Adrenal gland (tissue), 12 donors: ENCODE data around the gene RELN. TPM values are rescaled to one million over a fixed set of nuclear protein-coding genes. Genes with fewer than 3 reads are reported as not detected.

ENCODE experiments used
- DNase-seq, 7 donors: peaks; one replicate each; pipeline ENCODE4 v3.0.0-alpha.2; 2019 to 2020
- H3K27ac ChIP-seq, 5 donors: fragments of 200-600 bp; sonication (generic) in 4 of 5; 1 replicate in 3 of 5; 2 replicates in 2 of 5; pipeline versions ENCODE4 v1.5.1 to v1.8.0; 2016 to 2020; ENCODE audit warnings: mild to moderate bottlenecking in 1 of 5
- H3K27me3 ChIP-seq: fragments of 200-600 bp; 2 replicates; pipeline ENCODE4 v1.8.0; 2021
- H3K36me3 ChIP-seq, 2 donors: fragments of 200-600 bp; replicated peaks in 1 of 2; 1 replicate in 1 of 2; 2 replicates in 1 of 2; pipeline versions ENCODE4 v1.5.1 to v1.8.0; 2018 to 2022
- H3K4me1 ChIP-seq, 2 donors: fragments of 200-600 bp; replicated peaks in 1 of 2; 1 replicate in 1 of 2; 2 replicates in 1 of 2; pipeline versions ENCODE4 v1.5.1 to v1.8.0; 2018 to 2021
- H3K4me3 ChIP-seq, 4 donors: fragments of 200-600 bp; sonication (generic) in 3 of 4; one replicate each; pipeline ENCODE4 v1.5.1; 2016 to 2018
- H3K9me3 ChIP-seq, 3 donors: fragments of 200-600 bp; sonication (generic) in 1 of 3; replicated peaks in 1 of 3; 1 replicate in 2 of 3; 2 replicates in 1 of 3; pipeline versions ENCODE4 v1.5.1 to v1.8.0; 2016 to 2021
- POLR2A ChIP-seq, 2 donors: fragments of 450-650 bp; IDR thresholded peaks; one replicate each; pipeline ENCODE4 v1.6.1; 2017; ENCODE audit warnings: antibody characterized with exemption in 2 of 2, mild to moderate bottlenecking in 2 of 2, moderate library complexity in 1 of 2
- WGBS, 4 donors: extraction: QIAGEN DNeasy Blood & Tissue Kit in 2 of 4; methylation state at CpG; one replicate each; pipeline versions ENCODE4 v1.1.5 to v1.1.7; 2013 to 2017; 5-methylcytosine and 5-hydroxymethylcytosine counted together
- intact Hi-C, 2 donors: fragments of 100-400 bp; cut with DNase I; formaldehyde crosslinking; loops; one replicate each; pipeline versions ENCODE4 v1.14.1 to v1.15.0; 2022 to 2023
- polyA plus RNA-seq, 3 donors: library from polyadenylated mRNA; stranded (reverse); fragments of 200-250 nt in 2 of 3; fragments of 350-450 nt in 1 of 3; fragmentation: Illumina TruSeq in 1 of 3; extraction: RNeasy Lipid Tissue Mini Kit (QIAGEN cat#74804) in 1 of 3; gene quantifications; one replicate each; pipeline ENCODE4 v1.2.3, GENCODE V29; 2013 to 2014
- total RNA-seq, 9 donors: library from RNA; depleted of rRNA in 4 of 9; stranded (reverse); fragments of >200 nt in 4 of 9; fragments of 120-200 nt in 1 of 9; fragmentation: NEBNext Ultra II Directional in 1 of 9; extraction: Animal tissue kit (Norgen Biotek cat#: 25700) in 1 of 9; gene quantifications; one replicate each; pipeline versions ENCODE4 v1.1.0 to v1.2.4, GENCODE V29; 2013 to 2023
- TF ChIP-seq, protein P1 (sequence below), 6 experiments: fragments of 450-650 bp in 4 of 6; fragments of 200-600 bp in 2 of 6; sonication (generic) in 1 of 6; IDR thresholded peaks; 1 replicate in 5 of 6; 2 replicates in 1 of 6; pipeline versions ENCODE4 v1.5.1 to v1.8.0; 2016 to 2021; ENCODE audit warnings: antibody characterized with exemption in 6 of 6, mild to moderate bottlenecking in 2 of 6, moderate library complexity in 1 of 6
- donor health status: healthy with polysubstance abuse.
- donor health status: Bipolar disorder and iron deficiency.
- donor health status: DM: yes; HTN: yes; CAD: no.
- donor health status: DM: no; HTN: no; CAD: no.
- donor health status: DM: no; HTN: no; CAD: no.
- donor health status: DM: yes; HTN: yes; CAD: no.

The RELN gene
- total and polyA plus RNA-seq, 12 donors = 0.88 to 7.9 (median 2.3) TPM

DNA sequence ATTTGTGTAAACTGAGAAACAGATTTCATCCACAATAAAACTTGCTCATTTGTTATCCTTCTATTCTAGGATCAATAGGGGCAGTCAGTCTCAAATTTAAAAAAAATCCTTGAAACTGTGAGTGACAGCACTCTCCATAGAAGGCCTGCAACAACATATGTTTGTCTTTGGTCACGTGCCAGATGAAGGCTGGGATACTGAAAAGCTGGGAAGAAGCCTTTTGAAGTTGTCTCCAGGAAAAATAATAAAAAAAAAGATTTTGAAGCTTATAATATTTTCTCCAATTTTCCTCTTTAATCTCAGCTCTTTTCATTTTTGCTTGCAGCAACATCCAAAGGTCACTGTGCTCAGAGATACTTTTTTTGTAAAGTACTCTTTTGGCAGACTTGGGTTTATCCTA lies 414.9 kb downstream of the RELN start:
- H3K9me3 ChIP-seq = no peaks in the 10 kb centered on the region
- intact Hi-C loops = loop anchor here in 1 of 2 donors (5.0 kb wide), 1 partner anchor 588 kb away; no protein-coding TSS in a partner anchor
- DNase-seq = no peak
- no peaks in the 10 kb centered on the region for H3K36me3 ChIP-seq
- WGBS, 4 donors = 67 to 74% (median 70%) methylated on average over 1 of the region's 1 CpG
- no peaks in the 10 kb centered on the region for H3K4me1 ChIP-seq
- no peak overlapping the region for H3K27ac ChIP-seq
- no peak for TF ChIP-seq POLR2A (IDR thresholded peaks at IDR 0.05)
- TF ChIP-seq, protein P1, sequence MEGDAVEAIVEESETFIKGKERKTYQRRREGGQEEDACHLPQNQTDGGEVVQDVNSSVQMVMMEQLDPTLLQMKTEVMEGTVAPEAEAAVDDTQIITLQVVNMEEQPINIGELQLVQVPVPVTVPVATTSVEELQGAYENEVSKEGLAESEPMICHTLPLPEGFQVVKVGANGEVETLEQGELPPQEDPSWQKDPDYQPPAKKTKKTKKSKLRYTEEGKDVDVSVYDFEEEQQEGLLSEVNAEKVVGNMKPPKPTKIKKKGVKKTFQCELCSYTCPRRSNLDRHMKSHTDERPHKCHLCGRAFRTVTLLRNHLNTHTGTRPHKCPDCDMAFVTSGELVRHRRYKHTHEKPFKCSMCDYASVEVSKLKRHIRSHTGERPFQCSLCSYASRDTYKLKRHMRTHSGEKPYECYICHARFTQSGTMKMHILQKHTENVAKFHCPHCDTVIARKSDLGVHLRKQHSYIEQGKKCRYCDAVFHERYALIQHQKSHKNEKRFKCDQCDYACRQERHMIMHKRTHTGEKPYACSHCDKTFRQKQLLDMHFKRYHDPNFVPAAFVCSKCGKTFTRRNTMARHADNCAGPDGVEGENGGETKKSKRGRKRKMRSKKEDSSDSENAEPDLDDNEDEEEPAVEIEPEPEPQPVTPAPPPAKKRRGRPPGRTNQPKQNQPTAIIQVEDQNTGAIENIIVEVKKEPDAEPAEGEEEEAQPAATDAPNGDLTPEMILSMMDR (IDR thresholded peaks at IDR 0.05) = no peak
- peaks cover 4% of the 10 kb centered on the region for H3K27me3 ChIP-seq
- no peak overlapping the region for H3K4me3 ChIP-seq

DNA sequence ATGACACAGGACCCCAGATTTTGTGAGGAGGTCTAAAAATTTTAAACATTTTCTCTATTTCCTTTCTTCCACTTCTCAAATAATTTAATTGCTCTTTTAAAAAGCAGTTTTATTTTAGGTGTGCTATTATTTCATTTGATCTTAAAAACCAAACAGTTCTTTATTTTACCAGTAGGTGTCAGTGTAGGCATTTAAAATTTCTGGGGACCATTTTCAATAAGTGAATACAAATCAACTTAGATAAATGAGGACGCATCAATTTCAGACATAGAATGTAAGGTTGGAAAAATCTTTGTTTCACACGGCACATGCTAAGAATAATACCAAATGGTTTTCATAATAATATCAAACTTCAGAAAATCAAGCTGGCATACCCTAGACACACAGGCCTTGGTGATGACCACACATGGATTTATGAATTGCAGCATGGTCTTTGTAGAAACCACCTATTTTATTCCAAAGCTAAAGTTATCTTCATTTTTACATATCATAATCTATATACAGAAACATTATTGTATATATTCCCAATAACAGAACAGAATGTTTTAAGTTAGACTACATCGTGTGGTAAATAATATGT lies 415.9 kb downstream of the RELN start:
- TF ChIP-seq, protein P1 (IDR thresholded peaks at IDR 0.05) = peak; percentile 55 to 74 (median 68)
- no peak for TF ChIP-seq POLR2A (IDR thresholded peaks at IDR 0.05)
- no peak for DNase-seq
- intact Hi-C loops = loop anchor here in 1 of 2 donors (5.0 kb wide), 1 partner anchor 589 kb away; no protein-coding TSS in a partner anchor
- 35 to 45% (median 43%) methylated on average over 3 of the region's 3 CpGs for WGBS, 4 donors
- Histone ChIP-seq H3K4me1 (no peaks in the 10 kb centered on the region), H3K4me3 (no peak overlapping the region), H3K27me3 (peaks cover 4% of the 10 kb centered on the region), H3K9me3 (no peaks in the 10 kb centered on the region), H3K27ac (no peak overlapping the region), H3K36me3 (no peaks in the 10 kb centered on the region)

DNA sequence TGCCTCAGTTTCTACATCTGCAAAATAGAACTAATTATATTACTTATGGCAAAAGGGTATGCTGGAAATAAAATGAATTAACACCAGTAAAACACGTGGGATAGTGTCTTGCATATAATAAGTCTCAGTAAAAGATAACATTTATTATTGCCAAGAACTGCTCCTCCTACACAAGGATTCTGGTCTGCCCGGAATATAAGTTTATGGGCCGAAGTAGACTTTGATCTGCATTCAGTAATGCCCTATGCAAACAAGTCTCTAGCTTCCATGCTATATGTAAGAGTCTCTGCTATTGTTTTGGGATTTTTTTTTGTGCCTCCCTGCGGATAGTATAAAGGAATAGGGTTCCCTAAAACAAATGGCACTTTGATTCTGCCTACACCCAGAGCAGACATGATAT lies 417.9 kb downstream of the RELN start:
- H3K4me3 ChIP-seq = no peak overlapping the region
- WGBS, 4 donors = 55 to 64% (median 60%) methylated on average over 4 of the region's 4 CpGs
- H3K36me3 ChIP-seq = no peaks in the 10 kb centered on the region
- no peak for DNase-seq
- peaks cover 4% of the 10 kb centered on the region for H3K27me3 ChIP-seq
- H3K4me1 ChIP-seq = no peaks in the 10 kb centered on the region
- no peak overlapping the region for H3K27ac ChIP-seq
- intact Hi-C loops = loop anchor here in 1 of 2 donors (5.0 kb wide), 1 partner anchor 591 kb away; no protein-coding TSS in a partner anchor
- TF ChIP-seq, protein P1 (IDR thresholded peaks at IDR 0.05) = no peak
- TF ChIP-seq POLR2A (IDR thresholded peaks at IDR 0.05) = no peak
- no peaks in the 10 kb centered on the region for H3K9me3 ChIP-seq

DNA sequence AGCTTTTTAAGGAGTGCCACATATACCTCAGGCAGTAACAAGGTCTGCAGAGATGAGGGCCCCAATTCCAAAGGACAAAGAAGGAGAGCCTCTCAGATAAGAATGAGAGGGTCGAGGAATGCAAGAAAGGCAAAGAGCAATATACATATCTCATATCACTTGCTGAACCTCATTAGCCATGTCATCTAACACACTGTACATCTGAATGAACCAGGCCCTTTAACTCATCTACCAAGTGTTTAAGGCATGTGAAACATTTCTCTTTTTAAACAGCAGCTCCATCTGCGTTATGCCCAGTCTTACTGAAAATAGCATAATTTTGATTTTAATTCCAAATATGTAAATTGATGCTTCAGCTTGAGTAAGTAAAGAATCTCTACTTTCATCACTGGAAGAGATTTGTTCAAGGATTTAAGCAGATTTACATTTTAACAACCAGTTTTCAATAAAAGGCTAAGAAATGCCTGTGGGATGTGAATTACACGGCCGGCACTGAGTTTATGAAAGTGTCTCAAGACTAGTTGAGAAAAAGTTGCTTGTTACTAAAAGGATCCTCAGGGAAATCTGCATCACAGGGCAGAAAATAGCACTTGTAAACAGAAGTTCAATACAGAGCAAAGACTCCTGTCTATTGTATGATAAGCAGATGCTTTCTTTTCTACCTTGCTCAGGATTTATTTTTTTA lies 419.7 kb downstream of the RELN start:
- TF ChIP-seq, protein P1 (IDR thresholded peaks at IDR 0.05) = no peak
- TF ChIP-seq POLR2A (IDR thresholded peaks at IDR 0.05) = no peak
- intact Hi-C loops = loop anchor here in 1 of 2 donors (5.0 kb wide), 1 partner anchor 593 kb away; no protein-coding TSS in a partner anchor
- H3K4me1 ChIP-seq = no peaks in the 10 kb centered on the region
- no peak for DNase-seq
- H3K4me3 ChIP-seq = no peak overlapping the region
- no peak overlapping the region for H3K27ac ChIP-seq
- H3K36me3 ChIP-seq = no peaks in the 10 kb centered on the region
- 70 to 77% (median 75%) methylated on average over 4 of the region's 4 CpGs for WGBS, 4 donors
- H3K9me3 ChIP-seq = no peaks in the 10 kb centered on the region
- H3K27me3 ChIP-seq = peaks cover 4% of the 10 kb centered on the region
